MM.1S (cell line): ENCODE results near the gene ZNF362.

Experiments used
- DNase-seq: peaks from one replicate; pipeline ENCODE4 v3.0.0-alpha.2; 2015
- H2AFZ ChIP-seq: fragments of 300-600 bp; sonication (generic); 2 replicates; pipeline ENCODE4 v1.6.0; 2016; ENCODE audit warnings: antibody characterized with exemption, low read length
- H3F3A ChIP-seq: fragments of 300-600 bp; sonication (generic); 2 replicates; pipeline ENCODE4 v1.6.1; 2016; ENCODE audit warnings: mild to moderate bottlenecking, antibody characterized with exemption, low read length, moderate library complexity, mixed read lengths; ENCODE audit not compliant: insufficient read depth
- H3K27ac ChIP-seq: fragments of 300-600 bp; sonication (generic); 2 replicates; pipeline ENCODE4 v1.5.1; 2016; ENCODE audit warnings: mild to moderate bottlenecking, low read length
- H3K27me3 ChIP-seq: fragments of 300-600 bp; sonication (generic); replicated peaks from 2 replicates; pipeline ENCODE4 v1.6.0; 2016; ENCODE audit warnings: low read length; ENCODE audit not compliant: insufficient read depth
- H3K36me3 ChIP-seq: fragments of 300-600 bp; sonication (generic); replicated peaks from 2 replicates; pipeline ENCODE4 v1.6.1; 2016; ENCODE audit warnings: mild to moderate bottlenecking, low read length, mixed read lengths; ENCODE audit not compliant: insufficient read depth
- H3K4me1 ChIP-seq: fragments of 300-600 bp; sonication (generic); 2 replicates; pipeline ENCODE4 v1.6.1; 2016; ENCODE audit warnings: low read length, mixed read lengths
- H3K4me2 ChIP-seq: fragments of 300-600 bp; sonication (generic); 2 replicates; pipeline ENCODE4 v1.6.0; 2016; ENCODE audit warnings: low read depth, low read length
- H3K4me3 ChIP-seq: fragments of 300-600 bp; sonication (generic); 2 replicates; pipeline ENCODE4 v1.5.1; 2016; ENCODE audit warnings: low read length, mixed read lengths
- H3K79me2 ChIP-seq: fragments of 300-600 bp; sonication (generic); 2 replicates; pipeline ENCODE4 v1.6.1; 2016; ENCODE audit warnings: mixed run types, low read length, mixed read lengths
- H3K9ac ChIP-seq: fragments of 300-600 bp; sonication (generic); 2 replicates; pipeline ENCODE4 v1.6.1; 2016; ENCODE audit warnings: low read length, mixed read lengths
- H3K9me2 ChIP-seq: fragments of 300-600 bp; sonication (generic); replicated peaks from 2 replicates; pipeline ENCODE4 v1.6.1; 2016; ENCODE audit warnings: mild to moderate bottlenecking, low read length, mixed read lengths; ENCODE audit not compliant: insufficient read depth
- H3K9me3 ChIP-seq: fragments of 300-600 bp; sonication (generic); replicated peaks from 2 replicates; pipeline ENCODE4 v1.6.1; 2016; ENCODE audit warnings: mild to moderate bottlenecking, low read length, mixed read lengths; ENCODE audit not compliant: insufficient read depth
- H4K20me1 ChIP-seq: fragments of 300-600 bp; sonication (generic); 2 replicates; pipeline ENCODE4 v1.6.1; 2016; ENCODE audit warnings: mild to moderate bottlenecking, low read length, moderate library complexity, mixed read lengths; ENCODE audit not compliant: insufficient read depth
- EZH2 ChIP-seq: fragments of 300-600 bp; sonication (generic); optimal IDR thresholded peaks from 2 replicates; pipeline ENCODE3; 2017; ENCODE audit warnings: low read depth, mild to moderate bottlenecking, antibody characterized with exemption, low read length, mixed read lengths
- EZH2phosphoT487 ChIP-seq: fragments of 300-600 bp; sonication (generic); IDR thresholded peaks from 2 replicates; pipeline ENCODE4 v1.6.1; 2018; ENCODE audit warnings: antibody characterized with exemption, low read length
- TF ChIP-seq, protein P1 (sequence below): fragments of 300-600 bp; sonication (generic); IDR thresholded peaks from 2 replicates; pipeline ENCODE4 v1.5.1; 2016; ENCODE audit warnings: antibody characterized with exemption, low read length, mixed read lengths

Gene ZNF362

GRCh38 chr1:33334081-33334552 lies 77.8 kb downstream of the ZNF362 start:
- no peaks in the 10 kb centered on the region for H3K9me2 ChIP-seq
- TF ChIP-seq EZH2phosphoT487 = no peak
- TF ChIP-seq, protein P1, sequence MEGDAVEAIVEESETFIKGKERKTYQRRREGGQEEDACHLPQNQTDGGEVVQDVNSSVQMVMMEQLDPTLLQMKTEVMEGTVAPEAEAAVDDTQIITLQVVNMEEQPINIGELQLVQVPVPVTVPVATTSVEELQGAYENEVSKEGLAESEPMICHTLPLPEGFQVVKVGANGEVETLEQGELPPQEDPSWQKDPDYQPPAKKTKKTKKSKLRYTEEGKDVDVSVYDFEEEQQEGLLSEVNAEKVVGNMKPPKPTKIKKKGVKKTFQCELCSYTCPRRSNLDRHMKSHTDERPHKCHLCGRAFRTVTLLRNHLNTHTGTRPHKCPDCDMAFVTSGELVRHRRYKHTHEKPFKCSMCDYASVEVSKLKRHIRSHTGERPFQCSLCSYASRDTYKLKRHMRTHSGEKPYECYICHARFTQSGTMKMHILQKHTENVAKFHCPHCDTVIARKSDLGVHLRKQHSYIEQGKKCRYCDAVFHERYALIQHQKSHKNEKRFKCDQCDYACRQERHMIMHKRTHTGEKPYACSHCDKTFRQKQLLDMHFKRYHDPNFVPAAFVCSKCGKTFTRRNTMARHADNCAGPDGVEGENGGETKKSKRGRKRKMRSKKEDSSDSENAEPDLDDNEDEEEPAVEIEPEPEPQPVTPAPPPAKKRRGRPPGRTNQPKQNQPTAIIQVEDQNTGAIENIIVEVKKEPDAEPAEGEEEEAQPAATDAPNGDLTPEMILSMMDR = no peak
- H3K9ac ChIP-seq = no peak overlapping the region
- no peaks in the 10 kb centered on the region for H3K27me3 ChIP-seq
- DNase-seq = no peak
- no peak overlapping the region for H3K4me3 ChIP-seq
- no peaks in the 10 kb centered on the region for H3F3A ChIP-seq
- no peak overlapping the region for H3K27ac ChIP-seq
- no peak overlapping the region for H2AFZ ChIP-seq
- H3K79me2 ChIP-seq = peaks cover 13% of the 10 kb centered on the region; the same call in 1 of the 2 replicates
- H3K9me3 ChIP-seq = no peaks in the 10 kb centered on the region
- H4K20me1 ChIP-seq = no peaks in the 10 kb centered on the region
- H3K4me2 ChIP-seq = no peak overlapping the region
- no peaks in the 10 kb centered on the region for H3K36me3 ChIP-seq
- H3K4me1 ChIP-seq = no peaks in the 10 kb centered on the region

DNA sequence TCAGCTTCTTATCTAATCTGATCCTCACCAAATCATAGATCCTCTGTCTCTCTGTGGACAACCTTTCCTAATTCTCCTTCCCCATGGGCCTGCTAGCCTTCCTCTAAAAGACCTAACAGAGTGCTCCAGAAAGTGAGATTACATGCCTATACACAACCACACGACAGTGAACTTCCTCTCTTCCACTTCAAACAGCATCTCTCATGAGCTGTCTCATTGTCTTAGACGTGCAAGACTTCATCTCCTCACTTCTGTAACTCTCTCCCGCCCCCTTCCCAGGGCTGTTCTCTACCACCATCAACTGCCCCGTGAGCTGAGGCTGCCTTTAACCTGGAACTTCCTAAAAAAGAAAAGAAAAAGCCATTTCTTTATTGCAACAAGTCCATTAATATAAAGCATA lies 78.7 kb downstream of the ZNF362 start:
- H3K4me1 ChIP-seq = no peaks in the 10 kb centered on the region
- no peaks in the 10 kb centered on the region for H3F3A ChIP-seq
- no peak overlapping the region for H3K27ac ChIP-seq
- H3K9me2 ChIP-seq = no peaks in the 10 kb centered on the region
- no peak overlapping the region for H2AFZ ChIP-seq
- DNase-seq = no peak
- no peaks in the 10 kb centered on the region for H3K27me3 ChIP-seq
- H3K79me2 ChIP-seq = peaks cover 22% of the 10 kb centered on the region; the same call in 1 of the 2 replicates
- no peak overlapping the region for H3K4me3 ChIP-seq
- H3K4me2 ChIP-seq = no peak overlapping the region
- H4K20me1 ChIP-seq = 0 out of 2 replicates have a peak, but pooled peaks cover 6% of the 10 kb centered on the region
- no peak overlapping the region for H3K9ac ChIP-seq
- H3K9me3 ChIP-seq = no peaks in the 10 kb centered on the region
- H3K36me3 ChIP-seq = no peaks in the 10 kb centered on the region
- TF ChIP-seq EZH2phosphoT487 (no peak), EZH2 (no peak)
- TF ChIP-seq, protein P1 = no peak

GRCh38 chr1:33336580-33336979 lies 80.3 kb downstream of the ZNF362 start:
- no peak overlapping the region for H3K27ac ChIP-seq
- peaks cover 31% of the 10 kb centered on the region; the same call in 1 of the 2 replicates for H3K79me2 ChIP-seq
- 0 out of 2 replicates have a peak, but pooled peaks cover 6% of the 10 kb centered on the region for H4K20me1 ChIP-seq
- no peaks in the 10 kb centered on the region for H3K9me3 ChIP-seq
- no peak overlapping the region for H3K4me2 ChIP-seq
- H2AFZ ChIP-seq = no peak overlapping the region
- TF ChIP-seq EZH2phosphoT487 = no peak
- TF ChIP-seq, protein P1 = no peak
- TF ChIP-seq EZH2 = no peak
- no peak for DNase-seq
- no peaks in the 10 kb centered on the region for H3K4me1 ChIP-seq
- H3K9ac ChIP-seq = no peak overlapping the region
- H3K9me2 ChIP-seq = no peaks in the 10 kb centered on the region
- H3K36me3 ChIP-seq = no peaks in the 10 kb centered on the region
- H3K4me3 ChIP-seq = no peak overlapping the region
- no peaks in the 10 kb centered on the region for H3K27me3 ChIP-seq
- H3F3A ChIP-seq = no peaks in the 10 kb centered on the region
